PC-3 (cell line): Measurements from ENCODE around the gene KRT2.

Experiments
- EZH2 ChIP-seq: fragments of 300-600 bp; sonication (generic); IDR thresholded peaks from one replicate; pipeline ENCODE4 v1.6.1; 2017; ENCODE audit warnings: antibody characterized with exemption, mild to moderate bottlenecking, low read length; ENCODE audit not compliant: unreplicated experiment
- TF ChIP-seq, protein P1 (sequence below): fragments of 300-600 bp; sonication (generic); conservative IDR thresholded peaks from 2 replicates; pipeline ENCODE4 v1.5.1; 2017; ENCODE audit warnings: antibody characterized with exemption, low read depth, mild to moderate bottlenecking, low read length

GRCh38 chr12:52645982-52646381, 6.0 kb downstream of the KRT2 start:
- TF ChIP-seq EZH2, result no peak
- TF ChIP-seq, protein P1, sequence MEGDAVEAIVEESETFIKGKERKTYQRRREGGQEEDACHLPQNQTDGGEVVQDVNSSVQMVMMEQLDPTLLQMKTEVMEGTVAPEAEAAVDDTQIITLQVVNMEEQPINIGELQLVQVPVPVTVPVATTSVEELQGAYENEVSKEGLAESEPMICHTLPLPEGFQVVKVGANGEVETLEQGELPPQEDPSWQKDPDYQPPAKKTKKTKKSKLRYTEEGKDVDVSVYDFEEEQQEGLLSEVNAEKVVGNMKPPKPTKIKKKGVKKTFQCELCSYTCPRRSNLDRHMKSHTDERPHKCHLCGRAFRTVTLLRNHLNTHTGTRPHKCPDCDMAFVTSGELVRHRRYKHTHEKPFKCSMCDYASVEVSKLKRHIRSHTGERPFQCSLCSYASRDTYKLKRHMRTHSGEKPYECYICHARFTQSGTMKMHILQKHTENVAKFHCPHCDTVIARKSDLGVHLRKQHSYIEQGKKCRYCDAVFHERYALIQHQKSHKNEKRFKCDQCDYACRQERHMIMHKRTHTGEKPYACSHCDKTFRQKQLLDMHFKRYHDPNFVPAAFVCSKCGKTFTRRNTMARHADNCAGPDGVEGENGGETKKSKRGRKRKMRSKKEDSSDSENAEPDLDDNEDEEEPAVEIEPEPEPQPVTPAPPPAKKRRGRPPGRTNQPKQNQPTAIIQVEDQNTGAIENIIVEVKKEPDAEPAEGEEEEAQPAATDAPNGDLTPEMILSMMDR, result no peak
